Panc1 (cell line): ENCODE results near the gene FBXW7.

ENCODE experiments used
- CTCF ChIP-seq: fragments of 450-650 bp; IDR thresholded peaks from 2 replicates; pipeline ENCODE4 v1.5.1; 2017; ENCODE audit warnings: mild to moderate bottlenecking
- POLR2AphosphoS5 ChIP-seq: IDR thresholded peaks from 2 replicates; pipeline ENCODE4 v1.6.1; 2012; ENCODE audit warnings: mild to moderate bottlenecking, low read depth, low read length, moderate library complexity
- SIN3A ChIP-seq: IDR thresholded peaks from 2 replicates; pipeline ENCODE4 v1.6.1; 2012; ENCODE audit warnings: low read depth, mild to moderate bottlenecking, low read length, moderate library complexity, borderline replicate concordance; ENCODE audit not compliant: insufficient read depth
- TCF7L2 ChIP-seq: IDR thresholded peaks from 2 replicates; pipeline ENCODE4 v1.6.1; 2011; ENCODE audit warnings: mild to moderate bottlenecking, low read depth, low read length, inconsistent platforms

- TF ChIP-seq CTCF = no peak
- TF ChIP-seq SIN3A = no peak
- TF ChIP-seq POLR2AphosphoS5 = no peak
- TF ChIP-seq TCF7L2 = no peak
Observed at GRCh38 chr4:152513078-152513477, 22.8 kb downstream of the FBXW7 start.
